DOHH2 (cell line): ENCODE results near the gene CCNF.

Experiments
- CTCF ChIP-seq: fragments of 200-600 bp; sonication (generic); IDR thresholded peaks from one replicate; pipeline ENCODE4 v1.5.1; 2014; ENCODE audit warnings: antibody characterized with exemption, mild to moderate bottlenecking, low read depth, low read length; ENCODE audit not compliant: poor library complexity, severe bottlenecking
- EZH2phosphoT487 ChIP-seq: fragments of 200-600 bp; sonication (generic); IDR thresholded peaks from 2 replicates; pipeline ENCODE4 v1.6.1; 2017; ENCODE audit warnings: borderline replicate concordance, mild to moderate bottlenecking, antibody characterized with exemption, low read length, moderate library complexity, mixed read lengths

- no peak for TF ChIP-seq CTCF
- no peak for TF ChIP-seq EZH2phosphoT487
Observed at GRCh38 chr16:2436110-2436509, 6.9 kb downstream of the CCNF start.
